GM21367 (cell line): ENCODE data around the gene CHRND.
"Not testable (repeated sequence)": the region's sequence is repeated elsewhere in the genome, so short reads cannot be mapped to it uniquely, and the experiment has no call there.

ENCODE experiments used
- ATAC-seq: cut with Tn5 transposase; IDR thresholded peaks from one replicate; pipeline ENCODE4 v1.9.1; 2021; ENCODE audit not compliant: unreplicated experiment

CHRND gene

GRCh38 chr2:232524771-232525170, 1.2 kb upstream of the CHRND start:
- ATAC-seq = no peak

GRCh38 chr2:232525199-232525598, 761 bp upstream of the CHRND start:
- ATAC-seq = no peak

DNA sequence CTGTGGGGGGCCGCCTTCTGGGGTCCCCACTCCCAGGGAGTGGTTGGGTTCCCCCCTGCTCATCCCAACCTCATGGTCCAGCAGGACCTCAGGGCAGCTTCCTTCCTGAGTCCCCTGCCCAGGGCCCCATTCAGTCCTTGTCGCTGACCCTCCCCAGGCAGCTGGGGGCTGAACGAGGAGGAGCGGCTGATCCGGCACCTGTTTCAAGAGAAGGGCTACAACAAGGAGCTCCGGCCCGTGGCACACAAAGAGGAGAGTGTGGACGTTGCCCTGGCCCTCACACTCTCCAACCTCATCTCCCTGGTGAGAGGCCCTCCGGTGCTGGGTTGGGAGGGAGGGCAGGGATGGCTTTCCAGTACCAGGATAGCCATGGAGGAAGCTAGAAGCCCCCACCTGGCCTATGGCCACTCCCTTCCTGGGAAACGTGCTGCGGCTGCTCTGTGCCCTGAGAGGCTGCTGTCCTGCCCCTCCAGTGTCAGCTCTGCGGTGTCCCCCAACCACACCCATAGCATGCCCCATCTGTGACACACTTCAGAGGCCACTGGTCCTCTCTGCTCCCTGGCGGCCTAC, 497 bp downstream of the CHRND start:
- no peak for ATAC-seq

- no peak for ATAC-seq
Observed at GRCh38 chr2:232527905-232528470, 2.0 kb downstream of the CHRND start.

GRCh38 chr2:232528746-232529460, 2.9 kb downstream of the CHRND start:
- no peak for ATAC-seq

- ATAC-seq = no peak
Observed at GRCh38 chr2:232529806-232530547, 4.0 kb downstream of the CHRND start.

GRCh38 chr2:232530626-232531260, 4.8 kb downstream of the CHRND start:
- no peak for ATAC-seq

DNA sequence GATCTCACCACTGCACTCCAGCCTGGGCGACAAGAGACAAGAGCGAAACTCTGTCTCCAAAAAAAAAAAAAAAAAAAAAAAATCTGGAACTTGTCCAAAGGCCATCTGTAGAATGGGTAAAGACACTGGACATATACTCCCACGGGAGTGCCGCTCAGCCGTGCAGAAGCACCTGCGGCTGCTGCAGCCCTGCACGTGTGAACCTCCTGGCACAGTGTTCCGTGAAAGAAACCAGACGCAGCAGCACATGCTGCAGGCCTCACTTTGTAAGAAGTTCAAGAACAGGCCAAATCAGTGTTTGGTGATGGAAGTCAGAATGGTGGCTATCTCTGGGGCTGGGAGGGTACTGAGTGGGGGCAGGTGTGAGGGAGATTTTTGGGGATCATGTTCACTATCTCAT, 6.5 kb downstream of the CHRND start:
- no peak for ATAC-seq

- not testable (repeated sequence) for ATAC-seq
Observed at GRCh38 chr2:232532821-232533220, 6.9 kb downstream of the CHRND start.

DNA sequence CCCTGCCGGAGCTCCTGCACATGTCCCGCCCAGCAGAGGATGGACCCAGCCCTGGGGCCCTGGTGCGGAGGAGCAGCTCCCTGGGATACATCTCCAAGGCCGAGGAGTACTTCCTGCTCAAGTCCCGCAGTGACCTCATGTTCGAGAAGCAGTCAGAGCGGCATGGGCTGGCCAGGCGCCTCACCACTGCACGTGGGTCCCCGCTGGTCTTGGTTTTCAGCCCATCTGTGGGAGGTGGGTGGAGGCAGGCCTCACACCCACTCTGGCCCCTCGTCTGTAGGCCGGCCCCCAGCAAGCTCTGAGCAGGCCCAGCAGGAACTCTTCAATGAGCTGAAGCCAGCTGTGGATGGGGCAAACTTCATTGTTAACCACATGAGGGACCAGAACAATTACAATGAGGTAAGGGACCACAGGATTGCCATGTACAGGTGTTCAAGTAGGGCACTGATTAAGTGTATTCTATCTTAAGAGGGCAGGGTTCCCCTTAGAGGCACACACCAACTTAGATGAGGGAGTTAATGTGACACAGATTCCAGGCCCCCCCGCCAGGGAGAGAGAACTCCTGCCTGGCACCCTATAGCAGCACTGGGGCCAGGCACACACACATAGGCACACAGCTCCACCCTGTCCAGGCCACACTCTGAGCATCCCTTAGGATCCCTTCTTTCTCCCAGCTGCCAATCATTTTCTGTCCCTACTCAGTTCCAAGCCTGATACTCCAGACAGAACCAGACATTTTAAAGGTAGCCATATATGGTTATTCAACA, 8.2 kb downstream of the CHRND start:
- no peak for ATAC-seq

- no peak for ATAC-seq
Observed at GRCh38 chr2:232534940-232535651, 9.1 kb downstream of the CHRND start.

- ATAC-seq = no peak
Observed at GRCh38 chr2:232535761-232536530, 10.0 kb downstream of the CHRND start.

DNA sequence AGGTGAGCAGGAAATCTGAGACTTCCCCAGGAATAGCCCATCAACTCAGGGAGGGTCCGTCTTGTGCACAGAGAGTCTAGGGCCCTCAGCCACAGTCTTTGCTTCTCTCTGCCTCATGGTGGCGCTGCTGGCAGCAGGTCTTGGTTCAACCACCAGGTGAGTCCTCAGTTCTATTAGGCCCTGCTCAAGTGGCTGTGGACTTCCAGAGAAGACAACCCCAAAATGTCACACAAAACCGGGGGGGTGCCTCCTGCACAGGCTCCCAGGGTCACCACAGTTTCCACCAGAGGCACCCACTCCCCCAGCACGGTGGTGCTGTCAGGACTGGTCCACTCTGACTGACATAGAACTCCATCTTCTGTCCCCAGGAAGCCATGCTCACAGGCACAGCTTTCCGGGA, 11.1 kb downstream of the CHRND start:
- ATAC-seq = no peak

DNA sequence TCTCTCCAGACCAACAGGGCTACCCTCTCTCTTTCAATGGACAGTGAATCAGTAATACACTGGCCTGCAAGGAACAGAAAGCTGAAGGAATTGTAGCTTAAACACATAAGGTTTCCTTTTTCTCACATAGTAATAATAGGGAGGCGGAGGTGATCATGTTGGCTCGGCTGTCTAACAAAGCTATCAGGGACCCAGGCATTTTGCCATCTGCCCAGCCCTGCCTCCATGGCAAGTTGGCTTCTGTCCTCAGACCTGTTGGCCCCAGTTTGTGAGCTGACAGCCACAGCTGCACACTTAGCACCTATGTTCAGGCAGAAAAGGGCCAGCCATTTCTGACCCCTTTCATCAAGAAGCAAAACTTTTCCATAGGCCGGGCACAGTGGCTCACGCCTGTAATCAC, 11.5 kb downstream of the CHRND start:
- no peak for ATAC-seq

DNA sequence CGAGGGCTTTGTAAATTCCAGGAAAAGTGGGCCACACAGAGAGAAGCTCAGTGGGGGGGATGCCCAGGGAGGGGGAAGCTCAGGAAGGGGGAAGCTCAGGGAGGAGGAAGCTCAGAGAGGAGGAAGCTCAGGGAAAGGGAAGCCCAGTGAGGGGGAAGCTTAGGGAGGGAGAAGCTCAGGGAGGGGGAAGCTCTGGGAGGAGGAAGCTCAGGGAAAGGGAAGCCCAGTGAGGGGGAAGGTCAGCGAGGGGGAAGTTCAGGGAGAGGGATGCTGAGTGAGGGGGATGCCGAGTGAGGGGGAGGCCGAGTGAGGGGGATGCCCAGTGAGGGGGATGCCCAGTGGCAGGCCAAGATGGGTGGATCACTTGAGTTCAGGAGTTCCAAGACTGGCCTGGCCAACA, 12.7 kb downstream of the CHRND start:
- no peak for ATAC-seq

- no peak for ATAC-seq
Observed at GRCh38 chr2:232539298-232540231, 13.6 kb downstream of the CHRND start, which contains the start of gene CHRNG. Gene CHRNG, plus strand, starts transcription at chr2:232539692. Its CDS starts 56 bp downstream, at chr2:232539748.

DNA sequence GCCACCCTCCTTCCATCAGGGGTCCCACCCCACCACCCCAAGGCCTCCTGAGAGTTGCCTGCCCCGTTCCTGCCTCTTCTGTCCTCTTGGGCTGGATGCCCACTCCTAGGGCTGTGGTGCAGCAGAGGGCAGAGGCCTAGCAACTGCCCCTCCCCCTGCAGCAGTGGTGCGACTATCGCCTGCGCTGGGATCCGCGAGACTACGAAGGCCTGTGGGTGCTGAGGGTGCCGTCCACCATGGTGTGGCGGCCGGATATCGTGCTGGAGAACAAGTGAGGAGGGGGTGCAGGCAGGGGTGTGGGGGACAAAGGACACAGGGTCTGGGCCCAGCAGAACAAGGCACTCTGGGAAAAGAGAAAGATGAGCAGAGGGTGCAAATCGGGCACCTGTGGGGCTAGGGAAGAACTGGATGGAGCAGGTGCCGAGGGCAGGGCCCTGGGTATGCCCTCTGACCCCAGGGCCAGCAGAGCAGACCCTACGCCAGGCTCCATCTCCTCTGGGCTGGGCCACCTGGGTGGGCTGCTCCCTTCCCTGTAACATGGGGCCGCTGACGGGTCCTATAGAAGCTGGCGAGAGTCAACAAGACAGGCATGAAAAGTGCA, 14.6 kb downstream of the CHRND start:
- no peak for ATAC-seq
